ENCODE results near the gene CDC20B. TPM values are rescaled to one million over a fixed set of nuclear protein-coding genes. Genes with fewer than 3 reads are reported as not detected.
A peak's percentile ranks its signal among the peaks of the same experiment; 100 is the strongest.
"Not testable (repeated sequence)": the region's sequence is repeated elsewhere in the genome, so short reads cannot be mapped to it uniquely, and the experiment has no call there.

CDC20B gene
- total and polyA plus RNA-seq, 4 donors: 0.28 TPM; not detected in 3

- 65% methylated on average over 5 of the region's 5 CpGs for WGBS
Observed at GRCh38 chr5:55101556-55102276, 71.3 kb downstream of the CDC20B start.

DNA sequence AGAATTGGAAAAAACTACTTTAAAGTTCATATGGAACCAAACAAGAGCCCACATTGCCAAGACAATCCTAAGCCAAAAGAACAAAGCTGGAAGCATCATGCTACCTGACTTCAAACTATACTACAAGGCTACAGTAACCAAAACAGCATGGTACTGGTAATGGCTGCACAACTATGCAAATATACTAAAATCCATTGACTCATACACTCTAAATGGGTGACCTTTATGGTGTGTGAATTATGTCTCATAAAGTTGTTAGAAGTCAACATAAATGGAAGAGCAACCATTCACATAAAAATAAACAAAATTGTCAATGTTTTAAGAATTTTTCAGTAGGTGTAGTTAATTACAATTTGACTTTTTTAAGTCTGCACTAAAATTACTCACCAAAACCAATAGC, 71.8 kb downstream of the CDC20B start:
- H3K27ac ChIP-seq (ENCODE audit: low read depth in 1 of 2, low read length in 2 of 2); H3K27me3 ChIP-seq (ENCODE audit: control insufficient read depth in 4 of 4, insufficient read depth in 4 of 4, low read length in 3 of 4): not testable (repeated sequence)

More at GRCh38 chr5:55101556-55102276, 71.3 kb downstream of the CDC20B start:
- Histone ChIP-seq H3K9ac (ENCODE audit: low read depth in 1 of 2, low read length in 2 of 2) (no peak overlapping the region), H3K36me3 (ENCODE audit: control insufficient read depth in 4 of 4, insufficient read depth in 3 of 4, low read depth in 1 of 4, low read length in 3 of 4) (no peaks in the 10 kb centered on the region), H3K4me1 (ENCODE audit: control insufficient read depth in 4 of 4, insufficient read depth in 4 of 4, low read length in 3 of 4) (no peaks in the 10 kb centered on the region), H3K27me3 (ENCODE audit: control insufficient read depth in 4 of 4, insufficient read depth in 4 of 4, low read length in 3 of 4) (no peaks in the 10 kb centered on the region), H3K27ac (ENCODE audit: low read depth in 1 of 2, low read length in 2 of 2) (no peak overlapping the region), H3K9me3 (ENCODE audit: control insufficient read depth in 4 of 4, low read length in 3 of 4) (peaks cover 0 to 2% (median 0%) of the 10 kb centered on the region in 4 donors), H3K4me3 (ENCODE audit: low read depth in 1 of 3, low read length in 3 of 3) (no peak overlapping the region)
- TF ChIP-seq, protein P1, sequence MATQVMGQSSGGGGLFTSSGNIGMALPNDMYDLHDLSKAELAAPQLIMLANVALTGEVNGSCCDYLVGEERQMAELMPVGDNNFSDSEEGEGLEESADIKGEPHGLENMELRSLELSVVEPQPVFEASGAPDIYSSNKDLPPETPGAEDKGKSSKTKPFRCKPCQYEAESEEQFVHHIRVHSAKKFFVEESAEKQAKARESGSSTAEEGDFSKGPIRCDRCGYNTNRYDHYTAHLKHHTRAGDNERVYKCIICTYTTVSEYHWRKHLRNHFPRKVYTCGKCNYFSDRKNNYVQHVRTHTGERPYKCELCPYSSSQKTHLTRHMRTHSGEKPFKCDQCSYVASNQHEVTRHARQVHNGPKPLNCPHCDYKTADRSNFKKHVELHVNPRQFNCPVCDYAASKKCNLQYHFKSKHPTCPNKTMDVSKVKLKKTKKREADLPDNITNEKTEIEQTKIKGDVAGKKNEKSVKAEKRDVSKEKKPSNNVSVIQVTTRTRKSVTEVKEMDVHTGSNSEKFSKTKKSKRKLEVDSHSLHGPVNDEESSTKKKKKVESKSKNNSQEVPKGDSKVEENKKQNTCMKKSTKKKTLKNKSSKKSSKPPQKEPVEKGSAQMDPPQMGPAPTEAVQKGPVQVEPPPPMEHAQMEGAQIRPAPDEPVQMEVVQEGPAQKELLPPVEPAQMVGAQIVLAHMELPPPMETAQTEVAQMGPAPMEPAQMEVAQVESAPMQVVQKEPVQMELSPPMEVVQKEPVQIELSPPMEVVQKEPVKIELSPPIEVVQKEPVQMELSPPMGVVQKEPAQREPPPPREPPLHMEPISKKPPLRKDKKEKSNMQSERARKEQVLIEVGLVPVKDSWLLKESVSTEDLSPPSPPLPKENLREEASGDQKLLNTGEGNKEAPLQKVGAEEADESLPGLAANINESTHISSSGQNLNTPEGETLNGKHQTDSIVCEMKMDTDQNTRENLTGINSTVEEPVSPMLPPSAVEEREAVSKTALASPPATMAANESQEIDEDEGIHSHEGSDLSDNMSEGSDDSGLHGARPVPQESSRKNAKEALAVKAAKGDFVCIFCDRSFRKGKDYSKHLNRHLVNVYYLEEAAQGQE (IDR thresholded peaks at IDR 0.05): no peak
- TF ChIP-seq ATF3 (IDR thresholded peaks at IDR 0.05) (no peak), SP1 (IDR thresholded peaks at IDR 0.05) (no peak), CTCF (IDR thresholded peaks at IDR 0.05; ENCODE audit: low read depth, low read length, missing input control) (no peak), FOXA1 (IDR thresholded peaks at IDR 0.05) (no peak), HNF4G (IDR thresholded peaks at IDR 0.05) (no peak)
- no peak for DNase-seq (ENCODE audit: low spot score)

GRCh38 chr5:55096861-55097260, 76.1 kb downstream of the CDC20B start:
- no peak for DNase-seq (ENCODE audit: low spot score)

More for the DNA sequence above, 71.8 kb downstream of the CDC20B start:
- H3K4me3 ChIP-seq (ENCODE audit: low read depth in 1 of 3, low read length in 3 of 3); H3K36me3 ChIP-seq (ENCODE audit: control insufficient read depth in 4 of 4, insufficient read depth in 3 of 4, low read depth in 1 of 4, low read length in 3 of 4); H3K4me1 ChIP-seq (ENCODE audit: control insufficient read depth in 4 of 4, insufficient read depth in 4 of 4, low read length in 3 of 4); DNase-seq (ENCODE audit: low spot score); H3K9me3 ChIP-seq (ENCODE audit: control insufficient read depth in 4 of 4, low read length in 3 of 4); H3K9ac ChIP-seq (ENCODE audit: low read depth in 1 of 2, low read length in 2 of 2): not testable (repeated sequence)

More at GRCh38 chr5:55096861-55097260, 76.1 kb downstream of the CDC20B start:
- Histone ChIP-seq H3K27me3 (ENCODE audit: control insufficient read depth in 4 of 4, insufficient read depth in 4 of 4, low read length in 3 of 4) (peaks cover 0 to 3% (median 0%) of the 10 kb centered on the region in 4 donors), H3K9me3 (ENCODE audit: control insufficient read depth in 4 of 4, low read length in 3 of 4) (peaks cover 0 to 2% (median 0%) of the 10 kb centered on the region in 4 donors), H3K4me1 (ENCODE audit: control insufficient read depth in 4 of 4, insufficient read depth in 4 of 4, low read length in 3 of 4) (no peaks in the 10 kb centered on the region), H3K27ac (ENCODE audit: low read depth in 1 of 2, low read length in 2 of 2) (peak overlapping the region in 1 of 2 donors; percentile 9), H3K9ac (ENCODE audit: low read depth in 1 of 2, low read length in 2 of 2) (no peak overlapping the region), H3K4me3 (ENCODE audit: low read depth in 1 of 3, low read length in 3 of 3) (no peak overlapping the region), H3K36me3 (ENCODE audit: control insufficient read depth in 4 of 4, insufficient read depth in 3 of 4, low read depth in 1 of 4, low read length in 3 of 4) (no peaks in the 10 kb centered on the region)
- 70% methylated on average over 6 of the region's 6 CpGs for WGBS
- TF ChIP-seq, protein P1 (IDR thresholded peaks at IDR 0.05): no peak
- TF ChIP-seq RXRA (IDR thresholded peaks at IDR 0.05) (no peak), JUND (IDR thresholded peaks at IDR 0.05) (no peak), TAF1 (conservative IDR thresholded peaks at IDR 0.05) (no peak), FOXA2 (IDR thresholded peaks at IDR 0.05) (no peak), SP1 (IDR thresholded peaks at IDR 0.05) (no peak), HNF4A (conservative IDR thresholded peaks at IDR 0.05) (no peak), CTCF (IDR thresholded peaks at IDR 0.05; ENCODE audit: low read depth, low read length, missing input control) (no peak), RAD21 (IDR thresholded peaks at IDR 0.05) (no peak)
- TF ChIP-seq, protein P2, sequence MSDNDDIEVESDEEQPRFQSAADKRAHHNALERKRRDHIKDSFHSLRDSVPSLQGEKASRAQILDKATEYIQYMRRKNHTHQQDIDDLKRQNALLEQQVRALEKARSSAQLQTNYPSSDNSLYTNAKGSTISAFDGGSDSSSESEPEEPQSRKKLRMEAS (IDR thresholded peaks at IDR 0.05): no peak

All from liver (tissue), 9 donors.